ENCODE results near the gene POLR3H.

Gene POLR3H

GRCh38 chr22:41488076-41488475 lies 56.2 kb downstream of the POLR3H start:
- no peak for DNase-seq

DNA sequence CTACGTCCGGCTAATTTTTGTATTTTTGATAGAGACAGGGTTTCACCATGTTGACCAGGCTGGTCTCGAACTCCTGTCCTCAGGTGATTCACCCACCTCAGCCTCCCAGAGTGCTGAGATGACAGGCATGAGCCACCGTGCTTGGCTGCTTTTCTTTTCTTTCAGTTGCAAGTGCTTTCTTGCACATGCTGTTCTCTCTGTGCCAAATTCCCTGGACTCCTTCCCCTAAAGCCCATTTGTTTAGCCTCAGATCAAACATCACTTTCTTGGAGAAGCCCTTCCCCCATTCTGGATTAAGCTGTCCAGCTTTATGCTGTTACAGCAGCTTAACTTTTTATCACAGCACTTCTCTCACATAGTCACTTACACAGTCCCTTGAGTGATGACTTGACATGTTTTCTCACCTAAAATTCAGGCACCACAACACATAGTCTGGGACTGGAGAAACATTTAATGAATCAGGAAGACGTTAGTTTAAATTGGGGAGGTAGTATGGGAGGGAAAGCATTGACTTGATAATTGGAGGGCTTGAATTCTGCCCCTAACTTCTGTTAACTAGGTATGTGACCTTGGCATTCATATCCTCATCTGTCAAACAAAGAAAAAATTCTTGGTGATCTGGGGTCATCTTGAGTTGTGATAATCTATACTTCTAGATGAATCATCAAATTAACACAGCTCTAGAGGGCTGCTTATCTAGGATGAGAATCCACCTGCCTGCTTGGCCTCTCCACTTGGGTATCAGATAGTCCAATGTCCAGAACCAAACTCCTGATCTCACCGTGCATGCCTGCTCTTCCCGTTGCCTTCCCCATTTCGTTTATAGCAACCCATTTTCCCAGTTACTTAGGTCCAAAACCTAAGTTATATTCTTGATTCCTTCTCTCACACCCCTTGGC lies 57.0 kb downstream of the POLR3H start:
- DNase-seq: no peak

GRCh38 chr22:41485033-41485432 lies 59.2 kb downstream of the POLR3H start:
- DNase-seq: no peak

DNA sequence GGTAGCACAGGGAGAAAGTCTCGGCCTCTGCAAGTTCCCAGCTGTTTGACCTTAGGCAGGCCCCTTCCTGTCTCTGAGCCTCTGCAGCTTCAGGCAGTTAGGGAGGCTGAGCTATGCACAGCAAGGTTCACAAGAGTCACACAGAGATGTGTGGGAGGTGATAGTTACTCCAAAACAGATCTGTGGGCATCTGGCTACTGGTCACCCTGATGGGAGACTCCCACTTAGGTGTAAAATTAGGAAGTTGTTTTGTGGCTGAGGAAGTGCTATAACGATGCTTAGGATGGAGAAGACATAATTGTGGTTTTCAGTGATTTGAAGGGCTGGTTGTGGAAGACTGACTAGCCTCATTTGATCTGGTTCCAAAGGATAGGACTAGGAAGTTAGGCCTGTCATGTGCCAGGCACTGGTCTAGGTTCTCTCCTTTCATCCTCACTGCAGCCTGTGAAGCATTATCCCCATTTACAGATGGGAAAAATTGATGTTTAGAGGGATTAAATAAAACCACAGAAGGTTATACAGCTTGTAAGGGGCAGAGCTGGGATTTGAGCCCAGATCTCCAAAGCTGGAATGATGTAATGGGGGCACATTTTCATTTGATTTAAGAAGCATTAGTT lies 61.8 kb downstream of the POLR3H start:
- DNase-seq: no peak

DNA sequence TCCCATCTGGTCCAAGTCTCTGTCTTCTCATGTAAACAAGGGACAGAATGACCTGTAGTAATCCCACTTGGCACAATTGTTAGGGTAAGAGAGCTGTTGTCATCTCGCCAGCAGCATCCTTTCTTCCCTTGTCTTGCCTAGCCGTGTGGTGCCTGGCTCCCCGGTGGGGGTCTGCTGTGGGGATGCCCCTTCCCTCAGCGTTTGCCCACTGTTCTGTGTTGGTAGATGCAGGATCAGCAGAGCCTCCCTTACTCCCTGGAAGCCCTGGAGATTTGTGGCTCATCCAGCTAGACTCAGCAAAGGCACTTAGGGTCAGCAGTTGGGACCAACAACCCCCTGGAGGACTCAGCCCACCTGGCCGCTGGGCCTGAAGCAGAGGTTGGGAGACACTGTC lies 62.3 kb downstream of the POLR3H start:
- peak in 3 of 56 donors; percentile 15 to 22 (median 19) for DNase-seq

DNA sequence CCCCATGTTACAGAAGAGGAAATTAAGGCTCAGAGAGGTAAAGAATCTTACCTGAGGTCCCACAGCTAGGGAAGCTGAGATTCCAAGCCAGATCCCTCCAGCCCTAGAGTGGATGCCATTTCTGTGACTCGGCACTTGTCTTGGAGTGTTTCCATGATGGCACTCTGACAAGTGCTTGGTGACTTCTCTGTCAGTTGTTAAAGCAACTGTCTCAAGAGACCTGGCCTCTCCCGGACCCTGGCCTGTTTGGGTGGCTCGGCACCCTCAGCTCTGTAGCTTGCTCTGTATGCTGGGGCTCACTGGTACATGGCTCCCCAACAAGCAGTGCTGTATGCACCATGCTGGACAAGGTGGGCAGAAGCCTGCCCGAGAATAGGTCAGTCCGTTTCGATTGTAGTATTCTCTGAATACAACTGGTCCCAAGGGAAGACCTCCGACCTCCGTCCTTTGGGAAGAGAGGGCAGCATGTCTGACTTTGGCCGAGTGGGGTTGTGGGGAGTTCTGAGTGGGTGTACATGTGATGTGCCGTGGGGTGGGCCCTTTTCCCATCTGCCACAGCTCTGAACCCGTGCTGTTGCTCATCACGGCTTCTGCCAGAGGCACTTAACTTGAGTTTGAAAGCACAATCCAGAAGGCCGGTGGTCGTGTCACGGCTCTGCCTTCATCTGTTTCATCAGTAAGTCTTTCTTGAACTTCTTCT lies 63.0 kb downstream of the POLR3H start:
- DNase-seq: peak in 15 of 56 donors; percentile 7 to 62 (median 29)

GRCh38 chr22:41480397-41480735 lies 63.9 kb downstream of the POLR3H start:
- DNase-seq: peak in 9 of 56 donors; percentile 23 to 70 (median 39)

DNA sequence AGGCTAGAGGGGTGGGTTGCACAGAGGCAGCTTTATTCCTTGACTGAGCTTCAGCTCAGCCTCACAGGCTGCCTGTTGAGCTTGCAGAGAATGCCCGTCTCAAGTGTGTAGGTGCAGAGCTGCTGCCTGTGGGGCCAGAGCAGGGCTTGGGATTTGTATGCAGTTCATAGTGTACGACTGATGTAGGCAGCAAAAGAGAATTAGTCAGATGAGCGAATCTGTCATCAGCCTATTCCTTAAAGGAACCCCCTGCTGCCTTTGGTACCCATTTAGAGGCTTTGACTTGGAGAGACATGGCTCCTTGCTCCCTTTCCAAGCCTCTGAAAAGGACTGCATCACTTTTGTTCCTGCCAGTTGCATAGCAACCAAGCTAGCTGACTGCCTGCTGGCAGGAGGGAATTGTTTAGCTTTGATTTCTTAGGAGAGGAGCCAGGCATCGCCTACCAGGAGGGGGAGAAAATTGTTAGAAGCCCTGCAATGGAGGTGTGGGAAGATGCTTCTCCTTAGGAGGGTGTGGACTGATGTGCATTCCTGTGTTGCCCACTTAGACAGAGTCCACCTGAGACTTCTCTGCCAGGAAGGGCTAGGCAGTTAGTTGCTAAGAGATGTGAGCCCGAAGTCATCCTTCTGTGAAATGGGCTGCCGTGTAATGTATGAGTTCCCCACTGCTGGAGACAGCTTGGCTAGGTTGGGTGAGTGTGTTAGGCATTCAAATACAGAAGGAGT lies 64.4 kb downstream of the POLR3H start:
- DNase-seq: peak in 52 of 56 donors; percentile 23 to 93 (median 70)

- DNase-seq: peak in 1 of 56 donors; percentile 10
Observed at GRCh38 chr22:41478891-41479521, 65.3 kb downstream of the POLR3H start.

DNA sequence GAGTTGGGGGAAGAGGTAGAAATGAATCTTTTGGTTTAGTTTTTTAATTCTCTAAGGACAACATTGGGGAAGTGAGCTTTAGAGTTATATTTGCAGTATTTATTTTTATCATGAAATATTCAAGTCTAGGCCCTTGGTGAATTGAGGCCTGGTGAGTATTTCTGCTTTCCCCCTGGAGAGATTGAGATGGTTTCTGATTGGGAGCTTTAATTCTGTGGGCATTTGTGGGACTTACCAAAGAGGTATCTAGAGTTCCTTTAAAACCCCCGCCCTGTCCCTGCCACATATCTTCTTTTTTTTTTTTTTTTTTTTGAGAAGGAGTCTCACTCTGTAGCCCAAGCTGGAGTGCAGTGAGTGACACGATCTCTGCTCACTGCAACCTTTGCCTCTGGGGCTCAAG lies 65.8 kb downstream of the POLR3H start:
- DNase-seq: no peak
